ENCODE results near the gene ANKS1A. TPM values are rescaled to one million over a fixed set of nuclear protein-coding genes. Genes with fewer than 3 reads are reported as not detected.

The ANKS1A gene
- total RNA-seq, 1 experiment from 2014 or later, result 28.5 TPM

- Histone ChIP-seq H3F3A (ENCODE audit: insufficient read depth, low read depth) (no peaks in the 10 kb centered on the region), H3K9me2 (ENCODE audit: insufficient read depth) (no peaks in the 10 kb centered on the region), H3K4me2 (no peak overlapping the region), H3K9me3 (ENCODE audit: insufficient read depth, low read depth) (no peaks in the 10 kb centered on the region), H2AFZ (no peak overlapping the region), H3K4me3 (no peak overlapping the region), H4K20me1 (ENCODE audit: insufficient read depth) (no peaks in the 10 kb centered on the region; the same call in 1 of the 2 replicates), H3K36me3 (ENCODE audit: low read depth) (no peaks in the 10 kb centered on the region), H3K27ac (no peak overlapping the region), H3K4me1 (replicated peaks; ENCODE audit: insufficient read depth) (no peaks in the 10 kb centered on the region), H3K79me2 (ENCODE audit: low read depth) (no peaks in the 10 kb centered on the region), H3K27me3 (ENCODE audit: insufficient read depth, low read depth) (no peaks in the 10 kb centered on the region)
- intact Hi-C loops (cut with micrococcal nuclease; ENCODE audit: unreplicated experiment), result no loop called here
- no peak for TF ChIP-seq EZH2 (IDR thresholded peaks at IDR 0.05; ENCODE audit: low read depth)
- TF ChIP-seq CTCF (conservative IDR thresholded peaks at IDR 0.05), result no peak
- no TSS peak for BruUV-seq (replicated peaks)
- POLR2A ChIA-PET (ENCODE audit: unreplicated experiment), result no interaction called here
- CTCF ChIA-PET, result no interaction called here
- DNase-seq, result no peak
Measured at GRCh38 chr6:35036059-35036827, 147.2 kb downstream of the ANKS1A start.

- Histone ChIP-seq H3K4me3 (no peak overlapping the region), H3K4me1 (replicated peaks; ENCODE audit: insufficient read depth) (no peaks in the 10 kb centered on the region), H3K27ac (no peak overlapping the region), H4K20me1 (ENCODE audit: insufficient read depth) (no peaks in the 10 kb centered on the region; the same call in 1 of the 2 replicates), H3K79me2 (ENCODE audit: low read depth) (no peaks in the 10 kb centered on the region), H3K9me3 (ENCODE audit: insufficient read depth, low read depth) (no peaks in the 10 kb centered on the region), H3K4me2 (no peak overlapping the region), H2AFZ (no peak overlapping the region), H3K36me3 (ENCODE audit: low read depth) (no peaks in the 10 kb centered on the region), H3K9me2 (ENCODE audit: insufficient read depth) (no peaks in the 10 kb centered on the region), H3K27me3 (ENCODE audit: insufficient read depth, low read depth) (no peaks in the 10 kb centered on the region), H3F3A (ENCODE audit: insufficient read depth, low read depth) (no peaks in the 10 kb centered on the region)
- TF ChIP-seq CTCF (conservative IDR thresholded peaks at IDR 0.05) (no peak), EZH2 (IDR thresholded peaks at IDR 0.05; ENCODE audit: low read depth) (no peak)
- BruUV-seq (replicated peaks), result no TSS peak
- no peak for DNase-seq
- ChIA-PET POLR2A (ENCODE audit: unreplicated experiment) (no interaction called here), CTCF (no interaction called here)
- intact Hi-C loops (cut with micrococcal nuclease; ENCODE audit: unreplicated experiment), result no loop called here
Measured at GRCh38 chr6:35036828-35037663, 148.0 kb downstream of the ANKS1A start.

- Histone ChIP-seq H3K9me3 (ENCODE audit: insufficient read depth, low read depth) (no peaks in the 10 kb centered on the region), H3K4me1 (replicated peaks; ENCODE audit: insufficient read depth) (no peaks in the 10 kb centered on the region), H3F3A (ENCODE audit: insufficient read depth, low read depth) (no peaks in the 10 kb centered on the region), H3K79me2 (ENCODE audit: low read depth) (no peaks in the 10 kb centered on the region), H3K4me3 (no peak overlapping the region), H3K27me3 (ENCODE audit: insufficient read depth, low read depth) (no peaks in the 10 kb centered on the region), H2AFZ (no peak overlapping the region), H4K20me1 (ENCODE audit: insufficient read depth) (peaks cover 2% of the 10 kb centered on the region; the same call in 1 of the 2 replicates), H3K27ac (no peak overlapping the region), H3K36me3 (ENCODE audit: low read depth) (no peaks in the 10 kb centered on the region), H3K9me2 (ENCODE audit: insufficient read depth) (no peaks in the 10 kb centered on the region), H3K4me2 (no peak overlapping the region)
- ChIA-PET POLR2A (ENCODE audit: unreplicated experiment) (no interaction called here), CTCF (no interaction called here)
- no TSS peak for BruUV-seq (replicated peaks)
- DNase-seq, result no peak
- TF ChIP-seq EZH2 (IDR thresholded peaks at IDR 0.05; ENCODE audit: low read depth), result no peak
- TF ChIP-seq CTCF (conservative IDR thresholded peaks at IDR 0.05), result no peak
- intact Hi-C loops (cut with micrococcal nuclease; ENCODE audit: unreplicated experiment), result no loop called here
Measured at GRCh38 chr6:35037664-35038038, 148.6 kb downstream of the ANKS1A start.

All from PC-9 (cell line).